Measurements from ENCODE around the gene GAPDHS.

DNA sequence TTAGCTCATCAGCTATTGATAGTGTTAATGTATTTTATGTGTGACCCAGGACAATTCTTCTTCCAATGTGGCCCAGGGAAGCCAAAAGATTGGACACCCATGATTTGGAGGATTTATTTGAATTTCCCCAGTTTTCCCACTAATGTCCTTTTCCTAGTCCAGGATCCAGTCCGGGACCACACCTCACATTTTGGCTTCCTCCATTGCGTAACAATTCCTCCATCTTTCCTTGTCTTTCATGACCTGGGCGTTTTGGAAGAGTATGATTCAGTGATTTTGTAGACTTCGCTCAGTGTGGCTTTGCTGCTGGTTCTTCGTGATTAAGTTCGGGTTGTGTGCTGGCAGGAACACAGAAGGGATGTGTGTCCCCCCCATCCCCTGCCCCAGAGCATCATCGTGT is 33.5 kb downstream of the GAPDHS start:
- TF ChIP-seq, protein P1, sequence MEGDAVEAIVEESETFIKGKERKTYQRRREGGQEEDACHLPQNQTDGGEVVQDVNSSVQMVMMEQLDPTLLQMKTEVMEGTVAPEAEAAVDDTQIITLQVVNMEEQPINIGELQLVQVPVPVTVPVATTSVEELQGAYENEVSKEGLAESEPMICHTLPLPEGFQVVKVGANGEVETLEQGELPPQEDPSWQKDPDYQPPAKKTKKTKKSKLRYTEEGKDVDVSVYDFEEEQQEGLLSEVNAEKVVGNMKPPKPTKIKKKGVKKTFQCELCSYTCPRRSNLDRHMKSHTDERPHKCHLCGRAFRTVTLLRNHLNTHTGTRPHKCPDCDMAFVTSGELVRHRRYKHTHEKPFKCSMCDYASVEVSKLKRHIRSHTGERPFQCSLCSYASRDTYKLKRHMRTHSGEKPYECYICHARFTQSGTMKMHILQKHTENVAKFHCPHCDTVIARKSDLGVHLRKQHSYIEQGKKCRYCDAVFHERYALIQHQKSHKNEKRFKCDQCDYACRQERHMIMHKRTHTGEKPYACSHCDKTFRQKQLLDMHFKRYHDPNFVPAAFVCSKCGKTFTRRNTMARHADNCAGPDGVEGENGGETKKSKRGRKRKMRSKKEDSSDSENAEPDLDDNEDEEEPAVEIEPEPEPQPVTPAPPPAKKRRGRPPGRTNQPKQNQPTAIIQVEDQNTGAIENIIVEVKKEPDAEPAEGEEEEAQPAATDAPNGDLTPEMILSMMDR (IDR thresholded peaks at IDR 0.05): no peak
- no peak for TF ChIP-seq POLR2A (IDR thresholded peaks at IDR 0.05)
